ENCODE data around the gene FYN. TPM values are rescaled to one million over a fixed set of nuclear protein-coding genes. Genes with fewer than 3 reads are reported as not detected.

FYN gene
- total and polyA plus RNA-seq, 2 experiments from 2014 or later = 95.7 to 104 TPM

- H3K27me3 ChIP-seq = no peaks in the 10 kb centered on the region
- no peaks in the 10 kb centered on the region for H3K9me3 ChIP-seq (ENCODE audit: low read depth)
- no peak for DNase-seq (ENCODE audit: low read depth in 1 of 2, low spot score in 1 of 2)
- no peak for TF ChIP-seq CTCF (IDR thresholded peaks at IDR 0.05; ENCODE audit: low read depth, low read length)
- H3K4me1 ChIP-seq (ENCODE audit: low read depth) = no peaks in the 10 kb centered on the region
- H3K36me3 ChIP-seq = no peaks in the 10 kb centered on the region
- no peak overlapping the region for H3K4me3 ChIP-seq
- H3K27ac ChIP-seq = no peak overlapping the region
Measured at GRCh38 chr6:111677249-111677990, 195.8 kb downstream of the FYN start.

DNA sequence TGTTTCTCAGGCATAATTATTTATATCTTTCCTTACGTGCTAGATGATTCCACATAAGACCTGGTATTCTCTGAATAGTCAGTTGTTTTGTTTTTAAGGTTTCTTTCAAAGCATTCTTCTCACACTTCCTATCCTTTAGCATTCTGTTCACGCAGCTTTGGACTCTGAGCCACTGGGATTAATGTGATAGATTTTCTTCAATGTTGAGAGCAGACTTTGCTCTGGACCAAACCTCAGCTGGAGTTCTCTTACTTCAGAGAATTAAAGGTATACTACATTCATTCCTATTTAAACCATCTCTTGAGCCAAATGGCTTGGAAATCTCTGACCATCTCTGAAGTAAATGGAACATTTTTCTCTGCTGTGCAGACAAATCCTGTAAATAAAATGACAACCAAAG is 196.9 kb downstream of the FYN start:
- H3K36me3 ChIP-seq = peaks cover 3% of the 10 kb centered on the region
- H3K4me3 ChIP-seq = no peak overlapping the region
- no peaks in the 10 kb centered on the region for H3K27me3 ChIP-seq
- no peaks in the 10 kb centered on the region for H3K4me1 ChIP-seq (ENCODE audit: low read depth)
- H3K27ac ChIP-seq = no peak overlapping the region
- no peaks in the 10 kb centered on the region for H3K9me3 ChIP-seq (ENCODE audit: low read depth)
- TF ChIP-seq CTCF (IDR thresholded peaks at IDR 0.05; ENCODE audit: low read depth, low read length) = no peak
- DNase-seq (ENCODE audit: low read depth in 1 of 2, low spot score in 1 of 2) = no peak

GRCh38 chr6:111674883-111675282 is 198.4 kb downstream of the FYN start:
- no peak overlapping the region for H3K4me3 ChIP-seq
- H3K27ac ChIP-seq = no peak overlapping the region
- no peaks in the 10 kb centered on the region for H3K27me3 ChIP-seq
- no peak for TF ChIP-seq CTCF (IDR thresholded peaks at IDR 0.05; ENCODE audit: low read depth, low read length)
- DNase-seq (ENCODE audit: low read depth in 1 of 2, low spot score in 1 of 2) = no peak
- peaks cover 3% of the 10 kb centered on the region for H3K36me3 ChIP-seq
- no peaks in the 10 kb centered on the region for H3K9me3 ChIP-seq (ENCODE audit: low read depth)
- no peaks in the 10 kb centered on the region for H3K4me1 ChIP-seq (ENCODE audit: low read depth)

DNA sequence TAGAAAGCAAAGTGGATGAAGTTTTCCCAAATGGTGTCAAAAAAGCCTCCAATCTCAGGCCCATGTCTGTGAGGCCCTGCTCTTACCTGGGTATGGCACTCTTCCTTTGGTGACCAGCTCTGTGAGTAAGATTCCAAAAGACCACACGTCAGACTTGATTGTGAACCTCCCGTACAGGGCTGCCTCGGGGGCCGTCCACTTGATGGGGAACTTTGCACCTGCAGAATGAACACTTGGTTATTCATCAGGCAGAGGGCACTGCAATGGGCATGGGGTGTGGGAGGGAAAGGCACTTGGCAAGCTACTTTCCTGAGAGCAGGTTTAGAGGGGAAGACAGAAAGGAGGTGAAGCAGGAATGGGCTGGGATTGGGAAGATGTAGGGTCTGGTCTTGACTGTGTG is 198.8 kb downstream of the FYN start:
- Histone ChIP-seq H3K36me3 (peaks cover 3% of the 10 kb centered on the region), H3K9me3 (ENCODE audit: low read depth) (no peaks in the 10 kb centered on the region), H3K4me1 (ENCODE audit: low read depth) (no peaks in the 10 kb centered on the region), H3K4me3 (no peak overlapping the region), H3K27me3 (no peaks in the 10 kb centered on the region), H3K27ac (no peak overlapping the region)
- DNase-seq (ENCODE audit: low read depth in 1 of 2, low spot score in 1 of 2) = no peak
- TF ChIP-seq CTCF (IDR thresholded peaks at IDR 0.05; ENCODE audit: low read depth, low read length) = no peak

DNA sequence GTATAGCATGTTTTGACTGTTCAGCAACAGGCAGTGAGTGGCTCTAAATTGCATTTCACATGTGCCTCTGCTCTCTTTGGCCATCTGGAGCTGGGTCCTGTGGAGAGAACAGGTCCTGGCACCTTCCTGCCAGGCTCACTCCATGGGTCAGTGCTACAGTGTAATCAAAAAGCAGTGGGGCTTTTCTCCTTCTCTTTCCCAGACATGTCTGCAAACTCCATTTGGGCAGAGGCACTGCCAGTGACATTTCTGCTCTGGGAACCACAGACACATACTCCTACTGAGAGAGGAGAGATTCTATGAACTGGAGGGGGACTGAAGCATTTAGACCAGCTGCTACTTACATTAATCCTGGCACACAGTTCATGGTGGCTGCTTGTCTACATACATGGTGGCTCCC is 199.3 kb downstream of the FYN start:
- Histone ChIP-seq H3K4me3 (no peak overlapping the region), H3K4me1 (ENCODE audit: low read depth) (no peaks in the 10 kb centered on the region), H3K36me3 (peaks cover 3% of the 10 kb centered on the region), H3K27me3 (no peaks in the 10 kb centered on the region), H3K27ac (no peak overlapping the region), H3K9me3 (ENCODE audit: low read depth) (no peaks in the 10 kb centered on the region)
- DNase-seq (ENCODE audit: low read depth in 1 of 2, low spot score in 1 of 2) = no peak
- no peak for TF ChIP-seq CTCF (IDR thresholded peaks at IDR 0.05; ENCODE audit: low read depth, low read length)

All from cardiac muscle cell (in vitro differentiated cells and primary cell).